GM23338 (cell line): ENCODE measurements around the gene NTMT2. TPM values are rescaled to one million over a fixed set of nuclear protein-coding genes. Genes with fewer than 3 reads are reported as not detected.
A peak's percentile ranks its signal among the peaks of the same experiment; 100 is the strongest.

Experiments used
- ATAC-seq: fragments of 200-7000 bp; cut with Tn5 transposase; 3 replicates; pipeline ENCODE4 v1.9.1; 2020
- DNase-seq: peaks from one replicate; pipeline ENCODE4 v3.0.0-alpha.2; 2015; ENCODE audit warnings: low spot score
- H2AFZ ChIP-seq: fragments of 200-600 bp; sonication (generic); 2 replicates; pipeline ENCODE4 v1.8.0; 2016; ENCODE audit warnings: antibody characterized with exemption, mild to moderate bottlenecking, moderate library complexity
- H3F3A ChIP-seq: fragments of 200-600 bp; sonication (generic); replicated peaks from 2 replicates; pipeline ENCODE4 v1.8.0; 2017; ENCODE audit warnings: antibody characterized with exemption, mixed run types, low read depth
- H3K27ac ChIP-seq: fragments of 200-600 bp; sonication (generic); 2 replicates; pipeline ENCODE4 v1.6.1; 2016; ENCODE audit warnings: low read depth
- H3K27me3 ChIP-seq: fragments of 200-600 bp; sonication (generic); 2 replicates; pipeline ENCODE4 v1.8.0; 2016; ENCODE audit warnings: mild to moderate bottlenecking, mixed run types, moderate library complexity; ENCODE audit not compliant: insufficient read depth
- H3K36me3 ChIP-seq: fragments of 200-600 bp; sonication (generic); 2 replicates; pipeline ENCODE4 v1.8.0; 2016; ENCODE audit warnings: mild to moderate bottlenecking; ENCODE audit not compliant: insufficient read depth
- H3K4me1 ChIP-seq: fragments of 200-600 bp; sonication (generic); 2 replicates; pipeline ENCODE4 v1.8.0; 2016; ENCODE audit warnings: mild to moderate bottlenecking, moderate library complexity; ENCODE audit not compliant: insufficient read depth
- H3K4me2 ChIP-seq: fragments of 200-600 bp; sonication (generic); 2 replicates; pipeline ENCODE4 v1.7.1; 2017; ENCODE audit warnings: mixed run types
- H3K4me3 ChIP-seq: fragments of 200-600 bp; sonication (generic); 2 replicates; pipeline ENCODE4 v1.6.1; 2016; ENCODE audit warnings: mixed run types
- H3K79me2 ChIP-seq: fragments of 200-600 bp; sonication (generic); replicated peaks from 2 replicates; pipeline ENCODE4 v1.8.0; 2017; ENCODE audit warnings: mild to moderate bottlenecking; ENCODE audit not compliant: insufficient read depth
- H3K9me2 ChIP-seq: fragments of 200-600 bp; sonication (generic); 2 replicates; pipeline ENCODE4 v1.8.0; 2017; ENCODE audit not compliant: insufficient read depth
- H4K20me1 ChIP-seq: fragments of 200-600 bp; sonication (generic); replicated peaks from 2 replicates; pipeline ENCODE4 v1.8.0; 2017; ENCODE audit warnings: mild to moderate bottlenecking; ENCODE audit not compliant: insufficient read depth
- H3K27ac Mint-ChIP-seq: 2 replicates; pipeline ENCODE4 v1.8.0; 2020; ENCODE audit warnings: inconsistent platforms, mild to moderate bottlenecking, moderate library complexity, mixed read lengths
- H3K27me3 Mint-ChIP-seq: 3 replicates; pipeline ENCODE4 v1.8.0; 2022; ENCODE audit warnings: low read depth, mild to moderate bottlenecking, moderate library complexity, mixed read lengths, inconsistent platforms; ENCODE audit not compliant: insufficient read depth, poor library complexity
- H3K36me3 Mint-ChIP-seq: 3 replicates; pipeline ENCODE4 v1.8.0; 2021; ENCODE audit warnings: low read depth, mild to moderate bottlenecking, inconsistent platforms, moderate library complexity, mixed read lengths
- H3K4me1 Mint-ChIP-seq: 3 replicates; pipeline ENCODE4 v1.8.0; 2020; ENCODE audit warnings: mild to moderate bottlenecking, inconsistent platforms, mixed read lengths
- H3K4me3 Mint-ChIP-seq: 3 replicates; pipeline ENCODE4 v1.8.0; 2021; ENCODE audit warnings: moderate library complexity, mild to moderate bottlenecking, inconsistent platforms, mixed read lengths
- H3K9me3 Mint-ChIP-seq: 3 replicates; pipeline ENCODE4 v1.8.0; 2020; ENCODE audit warnings: moderate library complexity, mild to moderate bottlenecking, inconsistent platforms, mixed read lengths
- CREB1 ChIP-seq: fragments of 250-450 bp; sonication (Bioruptor Pico); IDR thresholded peaks from 2 replicates; pipeline ENCODE4 v1.5.0; 2020; ENCODE audit warnings: low read depth, mild to moderate bottlenecking, moderate library complexity
- NANOG ChIP-seq: IDR thresholded peaks from 2 replicates; pipeline ENCODE4 v1.6.1; 2016; ENCODE audit warnings: antibody characterized with exemption, borderline replicate concordance
- POLR2AphosphoS5 ChIP-seq: IDR thresholded peaks from 2 replicates; pipeline ENCODE4 v1.6.1; 2016; ENCODE audit warnings: antibody characterized with exemption, low read depth
- long read RNA-seq: library from polyadenylated mRNA; unstranded; transcript quantifications from one replicate; pipeline ENCODE4 v2.0.0, GENCODE V29; 2020; ENCODE audit not compliant: unreplicated experiment
- polyA plus RNA-seq: library from polyadenylated mRNA; unstranded; fragments of >200 nt; fragmentation: Nextera tagmentation; extraction: Ambion mirVana; gene quantifications from 2 replicates; pipeline ENCODE4 v1.2.1, GENCODE V29; 2016
- total RNA-seq: library from RNA; depleted of rRNA; stranded (reverse); fragments of >200 nt; shearing (Covaris generic); gene quantifications from 2 replicates; pipeline ENCODE4 v1.2.3, GENCODE V29; 2014; rRNA removed
- TF ChIP-seq, protein P1 (sequence below): fragments of 250-450 bp; sonication (Bioruptor Pico); IDR thresholded peaks from 2 replicates; pipeline ENCODE4 v1.5.0; 2020; ENCODE audit warnings: mild to moderate bottlenecking, moderate library complexity

Gene NTMT2
- not detected in 2 replicates for total RNA-seq
- polyA plus RNA-seq, result 0.45 and 0.48 TPM in 2 replicates
- long read RNA-seq, partial matches to known transcripts, result 0 of 1 reads
- long read RNA-seq, other reads (novel, unspliced or antisense), result 1 of 1 reads

DNA sequence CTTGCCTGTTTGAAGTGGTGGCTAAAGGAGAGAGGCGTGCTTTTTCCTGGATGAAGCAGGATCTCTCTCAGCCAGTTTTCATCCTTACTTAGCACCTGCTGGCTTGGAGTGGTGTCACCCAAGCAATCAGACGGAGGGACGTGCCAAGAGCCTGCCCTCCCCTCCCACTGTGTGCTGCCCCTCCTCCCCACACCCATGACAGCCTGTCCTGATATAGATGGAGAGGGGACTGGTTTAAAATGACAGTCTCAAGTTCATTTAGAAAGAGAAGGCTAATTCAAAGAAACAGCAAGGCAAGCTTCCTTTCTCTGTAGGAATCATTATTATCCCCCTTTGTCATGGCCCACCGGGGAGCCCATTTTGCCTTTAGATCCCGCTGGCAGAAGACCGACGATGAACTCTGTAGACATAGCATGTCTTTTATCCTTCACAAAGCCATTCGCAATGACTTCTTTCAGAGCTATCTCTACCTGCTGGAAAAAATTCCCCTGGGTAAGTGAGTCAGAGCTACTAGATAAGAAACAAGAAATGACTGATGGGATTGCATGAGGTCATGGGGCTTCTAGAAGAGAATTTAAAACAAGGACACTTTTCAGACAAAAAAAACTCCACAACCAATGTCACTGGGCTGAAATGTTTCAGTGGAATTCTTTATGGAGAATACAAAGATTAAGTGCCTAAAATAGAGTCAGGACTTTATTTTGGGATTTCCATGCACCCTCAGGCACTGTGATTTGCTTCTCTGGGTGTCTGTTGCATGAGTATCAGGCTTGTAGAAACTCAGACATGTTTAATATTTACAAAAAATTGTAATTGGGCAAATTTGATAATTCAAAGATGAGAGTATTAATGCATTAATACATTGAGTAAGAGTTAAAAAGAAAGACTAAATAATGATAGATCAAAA is at the start of gene NTMT2:
NTMT2 (plus strand) TSS at position 190 of the 907 bp plus-strand sequence; CDS start at position 339, 149 bp downstream.
- peaks cover 5% of the 10 kb centered on the region; the same call in 1 of the 2 replicates for H4K20me1 ChIP-seq
- no peaks in the 10 kb centered on the region for H3K36me3 ChIP-seq
- peak within 1 kb of the TSS; percentile 25 for H3K4me2 ChIP-seq
- H3K27me3 ChIP-seq, result peaks cover 29% of the 10 kb centered on the region
- TF ChIP-seq, protein P1, sequence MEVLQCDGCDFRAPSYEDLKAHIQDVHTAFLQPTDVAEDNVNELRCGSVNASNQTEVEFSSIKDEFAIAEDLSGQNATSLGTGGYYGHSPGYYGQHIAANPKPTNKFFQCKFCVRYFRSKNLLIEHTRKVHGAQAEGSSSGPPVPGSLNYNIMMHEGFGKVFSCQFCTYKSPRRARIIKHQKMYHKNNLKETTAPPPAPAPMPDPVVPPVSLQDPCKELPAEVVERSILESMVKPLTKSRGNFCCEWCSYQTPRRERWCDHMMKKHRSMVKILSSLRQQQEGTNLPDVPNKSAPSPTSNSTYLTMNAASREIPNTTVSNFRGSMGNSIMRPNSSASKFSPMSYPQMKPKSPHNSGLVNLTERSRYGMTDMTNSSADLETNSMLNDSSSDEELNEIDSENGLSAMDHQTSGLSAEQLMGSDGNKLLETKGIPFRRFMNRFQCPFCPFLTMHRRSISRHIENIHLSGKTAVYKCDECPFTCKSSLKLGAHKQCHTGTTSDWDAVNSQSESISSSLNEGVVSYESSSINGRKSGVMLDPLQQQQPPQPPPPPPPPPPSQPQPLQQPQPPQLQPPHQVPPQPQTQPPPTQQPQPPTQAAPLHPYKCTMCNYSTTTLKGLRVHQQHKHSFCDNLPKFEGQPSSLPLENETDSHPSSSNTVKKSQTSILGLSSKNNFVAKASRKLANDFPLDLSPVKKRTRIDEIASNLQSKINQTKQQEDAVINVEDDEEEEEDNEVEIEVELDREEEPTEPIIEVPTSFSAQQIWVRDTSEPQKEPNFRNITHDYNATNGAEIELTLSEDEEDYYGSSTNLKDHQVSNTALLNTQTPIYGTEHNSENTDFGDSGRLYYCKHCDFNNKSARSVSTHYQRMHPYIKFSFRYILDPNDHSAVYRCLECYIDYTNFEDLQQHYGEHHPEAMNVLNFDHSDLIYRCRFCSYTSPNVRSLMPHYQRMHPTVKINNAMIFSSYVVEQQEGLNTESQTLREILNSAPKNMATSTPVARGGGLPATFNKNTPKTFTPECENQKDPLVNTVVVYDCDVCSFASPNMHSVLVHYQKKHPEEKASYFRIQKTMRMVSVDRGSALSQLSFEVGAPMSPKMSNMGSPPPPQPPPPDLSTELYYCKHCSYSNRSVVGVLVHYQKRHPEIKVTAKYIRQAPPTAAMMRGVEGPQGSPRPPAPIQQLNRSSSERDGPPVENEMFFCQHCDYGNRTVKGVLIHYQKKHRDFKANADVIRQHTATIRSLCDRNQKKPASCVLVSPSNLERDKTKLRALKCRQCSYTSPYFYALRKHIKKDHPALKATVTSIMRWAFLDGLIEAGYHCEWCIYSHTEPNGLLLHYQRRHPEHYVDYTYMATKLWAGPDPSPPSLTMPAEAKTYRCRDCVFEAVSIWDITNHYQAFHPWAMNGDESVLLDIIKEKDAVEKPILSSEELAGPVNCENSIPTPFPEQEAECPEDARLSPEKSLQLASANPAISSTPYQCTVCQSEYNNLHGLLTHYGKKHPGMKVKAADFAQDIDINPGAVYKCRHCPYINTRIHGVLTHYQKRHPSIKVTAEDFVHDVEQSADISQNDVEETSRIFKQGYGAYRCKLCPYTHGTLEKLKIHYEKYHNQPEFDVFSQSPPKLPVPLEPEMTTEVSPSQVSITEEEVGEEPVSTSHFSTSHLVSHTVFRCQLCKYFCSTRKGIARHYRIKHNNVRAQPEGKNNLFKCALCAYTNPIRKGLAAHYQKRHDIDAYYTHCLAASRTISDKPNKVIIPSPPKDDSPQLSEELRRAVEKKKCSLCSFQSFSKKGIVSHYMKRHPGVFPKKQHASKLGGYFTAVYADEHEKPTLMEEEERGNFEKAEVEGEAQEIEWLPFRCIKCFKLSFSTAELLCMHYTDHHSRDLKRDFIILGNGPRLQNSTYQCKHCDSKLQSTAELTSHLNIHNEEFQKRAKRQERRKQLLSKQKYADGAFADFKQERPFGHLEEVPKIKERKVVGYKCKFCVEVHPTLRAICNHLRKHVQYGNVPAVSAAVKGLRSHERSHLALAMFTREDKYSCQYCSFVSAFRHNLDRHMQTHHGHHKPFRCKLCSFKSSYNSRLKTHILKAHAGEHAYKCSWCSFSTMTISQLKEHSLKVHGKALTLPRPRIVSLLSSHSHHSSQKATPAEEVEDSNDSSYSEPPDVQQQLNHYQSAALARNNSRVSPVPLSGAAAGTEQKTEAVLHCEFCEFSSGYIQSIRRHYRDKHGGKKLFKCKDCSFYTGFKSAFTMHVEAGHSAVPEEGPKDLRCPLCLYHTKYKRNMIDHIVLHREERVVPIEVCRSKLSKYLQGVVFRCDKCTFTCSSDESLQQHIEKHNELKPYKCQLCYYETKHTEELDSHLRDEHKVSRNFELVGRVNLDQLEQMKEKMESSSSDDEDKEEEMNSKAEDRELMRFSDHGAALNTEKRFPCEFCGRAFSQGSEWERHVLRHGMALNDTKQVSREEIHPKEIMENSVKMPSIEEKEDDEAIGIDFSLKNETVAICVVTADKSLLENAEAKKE (CRISPR knock-in tag), result peak; percentile 92
- peak; percentile 88 for TF ChIP-seq NANOG
- TF ChIP-seq POLR2AphosphoS5, result no peak
- TF ChIP-seq CREB1 (CRISPR knock-in tag), result peak; percentile 79
- peak; percentile 84 for DNase-seq
- peak; percentile 96 for ATAC-seq
- H3K27ac ChIP-seq, result no peak within 1 kb of the TSS
- Mint-ChIP-seq H3K36me3 (no peaks in the 10 kb centered on the region), H3K27me3 (peaks cover 10% of the 10 kb centered on the region), H3K4me3 (peak within 1 kb of the TSS; percentile 7; the same call in 2 of the 3 replicates), H3K27ac (no peak within 1 kb of the TSS), H3K4me1 (peaks cover 30% of the 10 kb centered on the region), H3K9me3 (peaks cover 4% of the 10 kb centered on the region; the same call in 1 of the 3 replicates)
- peak within 1 kb of the TSS; percentile 19; the same call in 1 of the 2 replicates for H3K4me3 ChIP-seq
- H2AFZ ChIP-seq, result no peak within 1 kb of the TSS
- no peaks in the 10 kb centered on the region for H3F3A ChIP-seq
- no peaks in the 10 kb centered on the region for H3K9me2 ChIP-seq
- peaks cover 18% of the 10 kb centered on the region for H3K4me1 ChIP-seq
- no peaks in the 10 kb centered on the region for H3K79me2 ChIP-seq
